ENCODE results near the gene ITPRID1. TPM values are rescaled to one million over a fixed set of nuclear protein-coding genes. Genes with fewer than 3 reads are reported as not detected.
A peak's percentile ranks its signal among the peaks of the same experiment; 100 is the strongest.

Gene ITPRID1
- total and polyA plus RNA-seq, 2 of the 8 experiments (the other 6 are each of a cell fraction or from before 2014, with no cell fraction given), result 0.09 to 0.47 TPM

DNA sequence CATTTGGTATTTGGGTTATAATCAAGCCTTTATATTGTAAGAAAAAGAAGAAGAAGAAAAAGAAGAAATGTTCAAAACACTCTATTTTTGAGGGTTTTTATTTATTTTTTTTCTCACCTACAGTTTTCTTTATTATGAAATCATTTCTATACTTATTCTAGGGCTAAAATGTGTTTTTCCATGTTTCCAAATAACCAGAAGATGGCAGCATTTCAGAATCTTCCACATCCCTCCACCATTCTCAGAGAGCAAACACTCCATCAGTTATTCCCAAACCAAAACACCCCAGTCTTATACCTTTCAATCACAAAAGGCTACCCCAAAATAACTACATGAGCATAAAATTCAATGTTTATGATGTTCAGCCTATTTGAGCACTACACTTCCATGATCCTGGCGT lies 134.4 kb downstream of the ITPRID1 start:
- FAIRE-seq (no peak), DNase-seq (ENCODE audit: low read depth in 1 of 2, low spot score in 2 of 2) (no peak)
- Histone ChIP-seq H3K4ac (replicated peaks; ENCODE audit: insufficient read length, low read depth, low read length) (no peak overlapping the region), H2BK5ac (ENCODE audit: low read depth, low read length) (no peak overlapping the region), H3K9ac (replicated peaks in 1 of 4; ENCODE audit: extremely low read depth in 1 of 4, low read depth in 3 of 4, low read length in 3 of 4) (no peak overlapping the region), H3K36me3 (ENCODE audit: control insufficient read depth in 2 of 4, insufficient read depth in 4 of 4, low read length in 3 of 4) (no peaks in the 10 kb centered on the region), H4K20me1 (replicated peaks in 1 of 2; ENCODE audit: control insufficient read depth in 1 of 2, insufficient read depth in 2 of 2, low read length in 2 of 2) (no peaks in the 10 kb centered on the region), H2BK12ac (ENCODE audit: low read depth, low read length) (0 out of 2 replicates have a peak overlapping the region, but pooled peaks have one; percentile 0), H3K4me1 (replicated peaks in 1 of 4; ENCODE audit: control insufficient read depth in 3 of 4, insufficient read depth in 4 of 4, low read length in 3 of 4) (peaks cover 3 to 32% (median 16%) of the 10 kb centered on the region in 4 experiments; a peak in 4 of 7 replicates), H2BK15ac (ENCODE audit: low read length) (no peak overlapping the region), H3K18ac (ENCODE audit: extremely low read depth, low read length) (no peak overlapping the region), H2AK5ac (ENCODE audit: low read depth, low read length) (no peak overlapping the region), H4K5ac (ENCODE audit: insufficient read length, low read depth, low read length) (no peak overlapping the region), H3K4me3 (ENCODE audit: extremely low read depth in 1 of 4, insufficient read depth in 2 of 4, low read depth in 3 of 4, low read length in 4 of 4) (no peak overlapping the region), H3K27ac (ENCODE audit: low read depth, low read length) (no peak overlapping the region), H3K4me2 (ENCODE audit: insufficient read depth in 1 of 2, low read depth in 2 of 2, low read length in 2 of 2) (no peak overlapping the region), H3K14ac (ENCODE audit: insufficient read length) (no peak overlapping the region), H3K79me2 (ENCODE audit: control insufficient read depth in 1 of 2, insufficient read depth in 2 of 2, low read length in 2 of 2) (no peaks in the 10 kb centered on the region), H4K8ac (ENCODE audit: extremely low read depth, insufficient read depth, low read length) (no peak overlapping the region), H2BK20ac (ENCODE audit: low read length) (no peak overlapping the region), H3K23ac (ENCODE audit: insufficient read length) (no peak overlapping the region), H3K79me1 (ENCODE audit: low read depth, low read length) (no peaks in the 10 kb centered on the region), H4K91ac (replicated peaks; ENCODE audit: insufficient read length, low read length) (no peak overlapping the region), H3K23me2 (ENCODE audit: low read depth, low read length) (no peaks in the 10 kb centered on the region; the same call in 1 of the 2 replicates), H2BK120ac (replicated peaks; ENCODE audit: low read depth, low read length) (no peak overlapping the region), H3K56ac (replicated peaks; ENCODE audit: insufficient read length, low read depth, low read length) (no peak overlapping the region), H2AFZ (ENCODE audit: low read length) (no peak overlapping the region), H3K9me3 (ENCODE audit: insufficient read depth in 2 of 2, low read depth in 1 of 2, low read length in 1 of 2) (no peaks in the 10 kb centered on the region), H3K27me3 (replicated peaks in 1 of 4; ENCODE audit: control insufficient read depth in 3 of 4, extremely low read depth in 1 of 4, insufficient read depth in 3 of 4, low read length in 3 of 4) (no peaks in the 10 kb centered on the region)
- WGBS, 2 experiments (ENCODE audit: extremely low coverage in 1 of 2, insufficient coverage in 1 of 2, insufficient read length in 1 of 2, insufficient replicate concordance in 2 of 2, low coverage in 1 of 2, low lambda C conversion rate in 2 of 2, missing lambda C conversion rate in 1 of 2), result 80% methylated on average over 1 of the region's 1 CpG; no CpG with 5 or more reads in 1 of the 2 experiments
- no peak for TF ChIP-seq TAF7 (optimal IDR thresholded peaks at IDR 0.05; ENCODE audit: borderline replicate concordance, low read depth, low read length)
- TF ChIP-seq, protein P1, sequence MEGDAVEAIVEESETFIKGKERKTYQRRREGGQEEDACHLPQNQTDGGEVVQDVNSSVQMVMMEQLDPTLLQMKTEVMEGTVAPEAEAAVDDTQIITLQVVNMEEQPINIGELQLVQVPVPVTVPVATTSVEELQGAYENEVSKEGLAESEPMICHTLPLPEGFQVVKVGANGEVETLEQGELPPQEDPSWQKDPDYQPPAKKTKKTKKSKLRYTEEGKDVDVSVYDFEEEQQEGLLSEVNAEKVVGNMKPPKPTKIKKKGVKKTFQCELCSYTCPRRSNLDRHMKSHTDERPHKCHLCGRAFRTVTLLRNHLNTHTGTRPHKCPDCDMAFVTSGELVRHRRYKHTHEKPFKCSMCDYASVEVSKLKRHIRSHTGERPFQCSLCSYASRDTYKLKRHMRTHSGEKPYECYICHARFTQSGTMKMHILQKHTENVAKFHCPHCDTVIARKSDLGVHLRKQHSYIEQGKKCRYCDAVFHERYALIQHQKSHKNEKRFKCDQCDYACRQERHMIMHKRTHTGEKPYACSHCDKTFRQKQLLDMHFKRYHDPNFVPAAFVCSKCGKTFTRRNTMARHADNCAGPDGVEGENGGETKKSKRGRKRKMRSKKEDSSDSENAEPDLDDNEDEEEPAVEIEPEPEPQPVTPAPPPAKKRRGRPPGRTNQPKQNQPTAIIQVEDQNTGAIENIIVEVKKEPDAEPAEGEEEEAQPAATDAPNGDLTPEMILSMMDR (IDR thresholded peaks at IDR 0.05; ENCODE audit: control extremely low read depth in 1 of 3, insufficient read depth in 1 of 3, low read depth in 1 of 3, low read length in 3 of 3), result peak in 2 of 3 experiments; percentile 26 to 43; a peak in 2 of 4 replicates
- TF ChIP-seq JUN (IDR thresholded peaks at IDR 0.05; ENCODE audit: low read depth, low read length), result no peak
- TF ChIP-seq RAD21 (IDR thresholded peaks at IDR 0.05 in 1 of 2, conservative IDR thresholded peaks at IDR 0.05 in 1 of 2; ENCODE audit: low read depth in 2 of 2, low read length in 2 of 2), result peak; percentile 47 to 59
- CTCF ChIA-PET (ENCODE audit: partially characterized antibody), result interaction anchor here (0.8 to 2.7 kb wide), 16 partner anchors 12 to 514 kb away, joined by 3 to 19 read pairs (median 6); partner anchors contain the start of gene PPP1R17
- POLR2A ChIA-PET (ENCODE audit: partially characterized antibody), result no interaction called here
